PFSK-1 (cell line): ENCODE results near the gene BACE2.

Source experiments
- FOXP2 ChIP-seq: optimal IDR thresholded peaks from 2 replicates; pipeline ENCODE3; 2011; ENCODE audit warnings: borderline replicate concordance, control low read depth, inconsistent platforms; ENCODE audit not compliant: insufficient read depth; ENCODE audit errors: extremely low read length, extremely low read depth
- POLR2AphosphoS5 ChIP-seq: IDR thresholded peaks from 2 replicates; pipeline ENCODE4 v1.6.1; 2012; ENCODE audit warnings: low read depth, mild to moderate bottlenecking, control low read depth, low read length, moderate library complexity
- REST ChIP-seq, 2 experiments: IDR thresholded peaks; 2 replicates each; pipeline versions ENCODE4 v1.6.1 to v1.8.0; 2011 to 2012; ENCODE audit warnings: low read depth in 2 of 2, low read length in 2 of 2, control low read depth in 1 of 2, inconsistent platforms in 1 of 2, mild to moderate bottlenecking in 1 of 2, moderate library complexity in 1 of 2; ENCODE audit not compliant: insufficient read depth in 1 of 2

GRCh38 chr21:41316200-41317062, 148.5 kb downstream of the BACE2 start, which contains the start of gene FAM3B:
- TF ChIP-seq POLR2AphosphoS5, result no peak
- TF ChIP-seq REST (IDR thresholded peaks at IDR 0.05; ENCODE audit: insufficient read depth in 1 of 2, low read depth in 2 of 2, low read length in 2 of 2), result no peak
- TF ChIP-seq FOXP2, result no peak
